Jurkat, Clone E6-1 (cell line): Measurements from ENCODE around the gene NOTO. TPM values are rescaled to one million over a fixed set of nuclear protein-coding genes. Genes with fewer than 3 reads are reported as not detected.
"Not testable (repeated sequence)": the region's sequence is repeated elsewhere in the genome, so short reads cannot be mapped to it uniquely, and the experiment has no call there.

Experiments used
- DNase-seq: peaks from one replicate; pipeline ENCODE4 v3.0.0-alpha.2; 2011; ENCODE audit warnings: low read depth, low spot score
- H3K4me3 ChIP-seq: 2 replicates; pipeline ENCODE4 v1.5.1; 2011; ENCODE audit warnings: mild to moderate bottlenecking, low read length, control low read depth, moderate library complexity
- polyA plus RNA-seq: library from polyadenylated mRNA; unstranded; fragments of >200 nt; gene quantifications from one replicate; pipeline ENCODE4 v1.2.1, GENCODE V29; 2012; ENCODE audit warnings: missing spikeins; ENCODE audit not compliant: insufficient read length, insufficient read depth

The NOTO gene
- not detected for polyA plus RNA-seq

GRCh38 chr2:73202156-73203054, at the start of gene NOTO:
Gene NOTO (plus strand): TSS chr2:73202574. CDS start chr2:73202667, 93 bp downstream.
- no peak within 1 kb of the TSS for H3K4me3 ChIP-seq
- no peak for DNase-seq

GRCh38 chr2:73156539-73157124, 45.7 kb upstream of the NOTO start:
- peak; percentile 32 for DNase-seq

GRCh38 chr2:73162856-73163391, 39.5 kb upstream of the NOTO start:
- no peak for DNase-seq
- no peak overlapping the region for H3K4me3 ChIP-seq

More at GRCh38 chr2:73156539-73157124, 45.7 kb upstream of the NOTO start:
- H3K4me3 ChIP-seq = no peak overlapping the region

- no peak overlapping the region for H3K4me3 ChIP-seq
- peak; percentile 53 for DNase-seq
These were observed 38.6 kb upstream of the NOTO start for GRCh38 chr2:73163483-73164367.

- DNase-seq, H3K4me3 ChIP-seq: not testable (repeated sequence)
These were observed 36.4 kb upstream of the NOTO start for GRCh38 chr2:73165978-73166377.

- not testable (repeated sequence) for H3K4me3 ChIP-seq, DNase-seq
These were observed 35.6 kb upstream of the NOTO start for GRCh38 chr2:73166813-73167212.

- DNase-seq, H3K4me3 ChIP-seq: not testable (repeated sequence)
These were observed 34.0 kb upstream of the NOTO start for GRCh38 chr2:73168348-73168747.

- not testable (repeated sequence) for DNase-seq, H3K4me3 ChIP-seq
These were observed 32.0 kb upstream of the NOTO start for GRCh38 chr2:73170341-73170740.

- DNase-seq = no peak
These were observed 29.4 kb upstream of the NOTO start for GRCh38 chr2:73172963-73173362.

GRCh38 chr2:73173781-73174180, 28.6 kb upstream of the NOTO start:
- no peak overlapping the region for H3K4me3 ChIP-seq

More at GRCh38 chr2:73172963-73173362, 29.4 kb upstream of the NOTO start:
- H3K4me3 ChIP-seq = no peak overlapping the region

GRCh38 chr2:73174244-73174643, 28.1 kb upstream of the NOTO start:
- no peak overlapping the region for H3K4me3 ChIP-seq

More at GRCh38 chr2:73173781-73174180, 28.6 kb upstream of the NOTO start:
- no peak for DNase-seq

GRCh38 chr2:73174941-73175662, 27.3 kb upstream of the NOTO start:
- DNase-seq = no peak
- no peak overlapping the region for H3K4me3 ChIP-seq

More at GRCh38 chr2:73174244-73174643, 28.1 kb upstream of the NOTO start:
- no peak for DNase-seq

- no peak overlapping the region; the same call in 1 of the 2 replicates for H3K4me3 ChIP-seq
- no peak for DNase-seq
These were observed 26.6 kb upstream of the NOTO start for GRCh38 chr2:73175663-73176204.

- DNase-seq = no peak
These were observed 26.0 kb upstream of the NOTO start for GRCh38 chr2:73176205-73176880.

GRCh38 chr2:73176881-73177644, 25.3 kb upstream of the NOTO start:
- peak overlapping the region; percentile 56 for H3K4me3 ChIP-seq
- peak; percentile 64 for DNase-seq

More at GRCh38 chr2:73176205-73176880, 26.0 kb upstream of the NOTO start:
- H3K4me3 ChIP-seq = no peak overlapping the region; the same call in 1 of the 2 replicates

GRCh38 chr2:73177645-73178255, 24.6 kb upstream of the NOTO start:
- peak overlapping the region; percentile 24 for H3K4me3 ChIP-seq
- DNase-seq = no peak
